SJCRH30 (cell line): ENCODE results near the gene SLC12A3. TPM values are rescaled to one million over a fixed set of nuclear protein-coding genes. Genes with fewer than 3 reads are reported as not detected.

Source experiments
- DNase-seq, 2 experiments: peaks; one replicate each; pipeline ENCODE4 v3.0.0-alpha.2; 2015 to 2020
- H3K27ac ChIP-seq: fragments of 250-450 bp; sonication (Bioruptor Pico); 2 replicates; pipeline ENCODE4 v1.5.1; 2020; ENCODE audit warnings: mild to moderate bottlenecking, moderate library complexity
- H3K27me3 ChIP-seq: fragments of 250-450 bp; sonication (Bioruptor Pico); 2 replicates; pipeline ENCODE4 v1.5.1; 2020; ENCODE audit warnings: mild to moderate bottlenecking, moderate library complexity
- H3K36me3 ChIP-seq: fragments of 250-450 bp; sonication (Bioruptor Pico); 2 replicates; pipeline ENCODE4 v1.5.1; 2020; ENCODE audit warnings: mild to moderate bottlenecking, moderate library complexity
- H3K4me1 ChIP-seq: fragments of 250-450 bp; sonication (Bioruptor Pico); 2 replicates; pipeline ENCODE4 v1.5.1; 2020; ENCODE audit warnings: mild to moderate bottlenecking, moderate library complexity
- H3K4me3 ChIP-seq: fragments of 250-450 bp; sonication (Bioruptor Pico); 2 replicates; pipeline ENCODE4 v1.5.1; 2020; ENCODE audit warnings: mild to moderate bottlenecking, moderate library complexity
- H3K9me3 ChIP-seq: fragments of 250-450 bp; sonication (Bioruptor Pico); replicated peaks from 2 replicates; pipeline ENCODE4 v1.5.1; 2020; ENCODE audit warnings: mild to moderate bottlenecking, moderate library complexity
- total RNA-seq: library from RNA; depleted of rRNA; stranded (reverse); fragments of >200 nt; shearing (Covaris generic); gene quantifications from 2 replicates; pipeline ENCODE4 v1.2.3, GENCODE V29; 2014

Gene SLC12A3
- total RNA-seq, 1 experiment from 2014 or later, result not detected

- H3K27ac ChIP-seq, result peak overlapping the region; percentile 72
- H3K4me1 ChIP-seq, result peaks cover 55% of the 10 kb centered on the region
- H3K36me3 ChIP-seq, result no peaks in the 10 kb centered on the region
- H3K9me3 ChIP-seq, result no peaks in the 10 kb centered on the region
- no peak for DNase-seq
- H3K27me3 ChIP-seq, result no peaks in the 10 kb centered on the region
- H3K4me3 ChIP-seq, result no peak overlapping the region
Observed at GRCh38 chr16:56910112-56910511, 45.1 kb downstream of the SLC12A3 start.

- Histone ChIP-seq H3K36me3 (no peaks in the 10 kb centered on the region), H3K27ac (peak overlapping the region; percentile 72), H3K27me3 (no peaks in the 10 kb centered on the region), H3K4me1 (peaks cover 57% of the 10 kb centered on the region), H3K4me3 (no peak overlapping the region), H3K9me3 (no peaks in the 10 kb centered on the region)
- DNase-seq, result peak; percentile 80 to 87
Observed at GRCh38 chr16:56910654-56911539, 45.9 kb downstream of the SLC12A3 start.

GRCh38 chr16:56911771-56912571, 47.0 kb downstream of the SLC12A3 start:
- Histone ChIP-seq H3K4me1 (peaks cover 59% of the 10 kb centered on the region), H3K9me3 (no peaks in the 10 kb centered on the region), H3K36me3 (no peaks in the 10 kb centered on the region), H3K27ac (peak overlapping the region; percentile 72), H3K27me3 (no peaks in the 10 kb centered on the region), H3K4me3 (no peak overlapping the region)
- peak; percentile 65 to 78 for DNase-seq

GRCh38 chr16:56912746-56913708, 48.0 kb downstream of the SLC12A3 start:
- DNase-seq, result no peak
- no peak overlapping the region for H3K4me3 ChIP-seq
- 0 out of 2 replicates have a peak, but pooled peaks cover 4% of the 10 kb centered on the region for H3K9me3 ChIP-seq
- no peaks in the 10 kb centered on the region for H3K36me3 ChIP-seq
- no peaks in the 10 kb centered on the region for H3K27me3 ChIP-seq
- H3K27ac ChIP-seq, result peak overlapping the region; percentile 72
- peaks cover 59% of the 10 kb centered on the region for H3K4me1 ChIP-seq

- Histone ChIP-seq H3K9me3 (0 out of 2 replicates have a peak, but pooled peaks cover 4% of the 10 kb centered on the region), H3K27ac (no peak overlapping the region), H3K4me1 (peaks cover 42% of the 10 kb centered on the region), H3K4me3 (no peak overlapping the region), H3K27me3 (no peaks in the 10 kb centered on the region), H3K36me3 (no peaks in the 10 kb centered on the region)
- no peak for DNase-seq
Observed at GRCh38 chr16:56914896-56915295, 49.9 kb downstream of the SLC12A3 start.

- Histone ChIP-seq H3K27ac (no peak overlapping the region), H3K4me3 (no peak overlapping the region), H3K4me1 (peaks cover 36% of the 10 kb centered on the region), H3K36me3 (no peaks in the 10 kb centered on the region), H3K9me3 (0 out of 2 replicates have a peak, but pooled peaks cover 4% of the 10 kb centered on the region), H3K27me3 (no peaks in the 10 kb centered on the region)
- no peak for DNase-seq
Observed at GRCh38 chr16:56915336-56916119, 50.5 kb downstream of the SLC12A3 start.

- DNase-seq, result no peak
- Histone ChIP-seq H3K4me1 (peaks cover 23% of the 10 kb centered on the region), H3K27ac (no peak overlapping the region), H3K9me3 (0 out of 2 replicates have a peak, but pooled peaks cover 4% of the 10 kb centered on the region), H3K4me3 (no peak overlapping the region), H3K36me3 (no peaks in the 10 kb centered on the region), H3K27me3 (no peaks in the 10 kb centered on the region)
Observed at GRCh38 chr16:56916571-56917403, 51.8 kb downstream of the SLC12A3 start.

GRCh38 chr16:56918467-56919012, 53.5 kb downstream of the SLC12A3 start:
- Histone ChIP-seq H3K4me1 (peaks cover 5% of the 10 kb centered on the region; the same call in 1 of the 2 replicates), H3K27me3 (no peaks in the 10 kb centered on the region), H3K27ac (no peak overlapping the region), H3K9me3 (0 out of 2 replicates have a peak, but pooled peaks cover 4% of the 10 kb centered on the region), H3K4me3 (no peak overlapping the region), H3K36me3 (no peaks in the 10 kb centered on the region)
- no peak for DNase-seq

GRCh38 chr16:56919099-56919800, 54.2 kb downstream of the SLC12A3 start:
- Histone ChIP-seq H3K4me1 (peaks cover 4% of the 10 kb centered on the region; the same call in 1 of the 2 replicates), H3K36me3 (no peaks in the 10 kb centered on the region), H3K9me3 (0 out of 2 replicates have a peak, but pooled peaks cover 4% of the 10 kb centered on the region), H3K4me3 (no peak overlapping the region), H3K27me3 (no peaks in the 10 kb centered on the region), H3K27ac (no peak overlapping the region)
- no peak for DNase-seq

GRCh38 chr16:56921571-56921970, 56.6 kb downstream of the SLC12A3 start:
- 0 out of 2 replicates have a peak, but pooled peaks cover 4% of the 10 kb centered on the region for H3K9me3 ChIP-seq
- no peak overlapping the region for H3K4me3 ChIP-seq
- no peaks in the 10 kb centered on the region for H3K27me3 ChIP-seq
- H3K36me3 ChIP-seq, result no peaks in the 10 kb centered on the region
- no peaks in the 10 kb centered on the region for H3K4me1 ChIP-seq
- H3K27ac ChIP-seq, result no peak overlapping the region
- no peak for DNase-seq

- Histone ChIP-seq H3K36me3 (no peaks in the 10 kb centered on the region), H3K9me3 (no peaks in the 10 kb centered on the region), H3K4me1 (no peaks in the 10 kb centered on the region), H3K4me3 (no peak overlapping the region), H3K27ac (no peak overlapping the region), H3K27me3 (no peaks in the 10 kb centered on the region)
- no peak for DNase-seq
Observed at GRCh38 chr16:56923481-56924091, 58.6 kb downstream of the SLC12A3 start.

GRCh38 chr16:56927471-56927870, 62.5 kb downstream of the SLC12A3 start:
- no peak overlapping the region for H3K4me3 ChIP-seq
- peaks cover 10% of the 10 kb centered on the region for H3K4me1 ChIP-seq
- no peaks in the 10 kb centered on the region for H3K36me3 ChIP-seq
- DNase-seq, result no peak
- H3K27ac ChIP-seq, result no peak overlapping the region
- H3K9me3 ChIP-seq, result no peaks in the 10 kb centered on the region
- H3K27me3 ChIP-seq, result no peaks in the 10 kb centered on the region
